H1 (cell line): ENCODE measurements around the gene TADA1. TPM values are rescaled to one million over a fixed set of nuclear protein-coding genes. Genes with fewer than 3 reads are reported as not detected.

Experiments used
- CTCF ChIA-PET: fragments of 300-600 bp; sonication (Branson Sonifier 250); formaldehyde crosslinking; loops from one replicate; lab custom pipeline; 2021; ENCODE audit not compliant: partially characterized antibody; lab: Charles Lee
- POLR2A ChIA-PET: fragments of 300-600 bp; sonication (Branson Sonifier 250); formaldehyde crosslinking; loops from one replicate; lab custom pipeline; 2021; ENCODE audit warnings: inconsistent platforms; ENCODE audit not compliant: partially characterized antibody; lab: Charles Lee
- DNase-seq, 2 experiments: peaks; one replicate each; pipeline versions ENCODE4 v3.0.0 to v3.0.0-alpha.2; 2010 to 2022; ENCODE audit warnings: low spot score in 2 of 2, low read depth in 1 of 2, mixed read lengths in 1 of 2
- FAIRE-seq: peaks from 2 replicates; lab custom pipeline; 2011; peaks lifted over from hg19 to GRCh38; lab: Jason Lieb, UNC
- H2AFZ ChIP-seq: 2 replicates; pipeline ENCODE4 v1.8.1; 2012; ENCODE audit warnings: low read length, inconsistent platforms
- H2AK5ac ChIP-seq: 2 replicates; pipeline ENCODE4 v1.6.1; 2013; ENCODE audit warnings: low read depth, low read length
- H2BK120ac ChIP-seq: replicated peaks from 2 replicates; pipeline ENCODE3; 2013; ENCODE audit warnings: low read depth, low read length, inconsistent platforms
- H2BK12ac ChIP-seq: 2 replicates; pipeline ENCODE4 v1.6.1; 2013; ENCODE audit warnings: low read depth, low read length
- H2BK15ac ChIP-seq: 2 replicates; pipeline ENCODE4 v1.6.1; 2013; ENCODE audit warnings: low read length
- H2BK20ac ChIP-seq: 2 replicates; pipeline ENCODE4 v1.6.1; 2013; ENCODE audit warnings: low read length
- H2BK5ac ChIP-seq: 2 replicates; pipeline ENCODE4 v1.6.1; 2013; ENCODE audit warnings: low read depth, low read length
- H3K14ac ChIP-seq: 2 replicates; pipeline ENCODE4 v1.6.1; 2013; ENCODE audit warnings: inconsistent platforms; ENCODE audit not compliant: insufficient read length
- H3K18ac ChIP-seq: 2 replicates; pipeline ENCODE4 v1.6.1; 2013; ENCODE audit warnings: low read length; ENCODE audit errors: extremely low read depth
- H3K23ac ChIP-seq: 2 replicates; pipeline ENCODE4 v1.6.1; 2013; ENCODE audit warnings: inconsistent platforms; ENCODE audit not compliant: insufficient read length
- H3K23me2 ChIP-seq: 2 replicates; pipeline ENCODE4 v1.6.1; 2013; ENCODE audit warnings: low read depth, low read length
- H3K27ac ChIP-seq: 2 replicates; pipeline ENCODE4 v1.6.1; 2011; ENCODE audit warnings: low read depth, low read length, inconsistent platforms
- H3K27me3 ChIP-seq, 4 experiments: replicated peaks in 1 of 4; 1 replicate in 1 of 4; 2 replicates in 3 of 4; pipeline versions ENCODE4 v1.6.1 to v1.8.1; 2011 to 2013; ENCODE audit warnings: low read length in 3 of 4, mild to moderate bottlenecking in 3 of 4, inconsistent platforms in 2 of 4, mixed read lengths in 2 of 4, moderate library complexity in 1 of 4; ENCODE audit not compliant: control insufficient read depth in 3 of 4, insufficient read depth in 3 of 4; ENCODE audit errors: extremely low read depth in 1 of 4
- H3K36me3 ChIP-seq, 4 experiments: 2 replicates each; pipeline versions ENCODE4 v1.6.1 to v1.8.1; 2011 to 2013; ENCODE audit warnings: mild to moderate bottlenecking in 4 of 4, low read length in 3 of 4, moderate library complexity in 2 of 4, control low read depth in 1 of 4, inconsistent platforms in 1 of 4; ENCODE audit not compliant: insufficient read depth in 4 of 4, control insufficient read depth in 2 of 4
- H3K4ac ChIP-seq: replicated peaks from 2 replicates; pipeline ENCODE3; 2013; ENCODE audit warnings: low read length, low read depth, mixed read lengths, inconsistent platforms; ENCODE audit not compliant: insufficient read length
- H3K4me1 ChIP-seq, 4 experiments: replicated peaks in 1 of 4; 1 replicate in 1 of 4; 2 replicates in 3 of 4; pipeline versions ENCODE4 v1.6.1 to v1.8.1; 2011 to 2013; ENCODE audit warnings: low read length in 3 of 4, inconsistent platforms in 2 of 4, mixed read lengths in 1 of 4; ENCODE audit not compliant: insufficient read depth in 4 of 4, control insufficient read depth in 3 of 4
- H3K4me2 ChIP-seq, 2 experiments: 2 replicates each; pipeline versions ENCODE4 v1.6.1 to v1.8.1; 2011 to 2013; ENCODE audit warnings: low read depth in 2 of 2, low read length in 2 of 2, control low read depth in 1 of 2, inconsistent platforms in 1 of 2, mild to moderate bottlenecking in 1 of 2; ENCODE audit not compliant: insufficient read depth in 1 of 2
- H3K4me3 ChIP-seq, 4 experiments: fragments of 200-600, 300-600 bp in 1 of 4; sonication (generic), shearing (Covaris generic), sonication (Bioruptor Twin) in 1 of 4; 2 replicates each; pipeline versions ENCODE4 v1.5.1 to v1.8.1; 2011 to 2016; ENCODE audit warnings: low read length in 4 of 4, low read depth in 3 of 4, control low read depth in 2 of 4, inconsistent platforms in 2 of 4, mild to moderate bottlenecking in 2 of 4, mixed read lengths in 1 of 4, moderate library complexity in 1 of 4; ENCODE audit not compliant: insufficient read depth in 2 of 4; ENCODE audit errors: extremely low read depth in 1 of 4
- H3K56ac ChIP-seq: replicated peaks from 2 replicates; pipeline ENCODE3; 2013; ENCODE audit warnings: low read depth, mild to moderate bottlenecking, mixed read lengths, low read length, inconsistent platforms; ENCODE audit not compliant: insufficient read length
- H3K79me1 ChIP-seq: 2 replicates; pipeline ENCODE4 v1.6.1; 2013; ENCODE audit warnings: low read depth, low read length, control low read depth
- H3K79me2 ChIP-seq, 2 experiments: 2 replicates each; pipeline versions ENCODE4 v1.6.1 to v1.8.1; 2012 to 2013; ENCODE audit warnings: low read length in 2 of 2, mild to moderate bottlenecking in 2 of 2, inconsistent platforms in 1 of 2; ENCODE audit not compliant: insufficient read depth in 2 of 2, control insufficient read depth in 1 of 2
- H3K9ac ChIP-seq, 4 experiments: replicated peaks in 1 of 4; 1 replicate in 1 of 4; 2 replicates in 3 of 4; pipeline versions ENCODE4 v1.6.1 to v1.8.1; 2011 to 2013; ENCODE audit warnings: low read depth in 3 of 4, low read length in 3 of 4, control low read depth in 2 of 4, mild to moderate bottlenecking in 2 of 4, moderate library complexity in 2 of 4, inconsistent platforms in 1 of 4; ENCODE audit errors: extremely low read depth in 1 of 4
- H3K9me3 ChIP-seq, 2 experiments: 2 replicates each; pipeline versions ENCODE4 v1.6.1 to v1.8.1; 2012 to 2013; ENCODE audit warnings: mild to moderate bottlenecking in 2 of 2, moderate library complexity in 2 of 2, control low read depth in 1 of 2, inconsistent platforms in 1 of 2, low read depth in 1 of 2, low read length in 1 of 2, mixed read lengths in 1 of 2; ENCODE audit not compliant: insufficient read depth in 2 of 2
- H4K20me1 ChIP-seq, 2 experiments: replicated peaks in 1 of 2; 2 replicates each; pipeline versions ENCODE3 to v1.8.1; 2011 to 2013; ENCODE audit warnings: inconsistent platforms in 2 of 2, low read length in 2 of 2, mild to moderate bottlenecking in 1 of 2; ENCODE audit not compliant: insufficient read depth in 2 of 2, control insufficient read depth in 1 of 2
- H4K5ac ChIP-seq: 2 replicates; pipeline ENCODE4 v1.6.1; 2013; ENCODE audit warnings: low read length, low read depth, mixed read lengths, inconsistent platforms; ENCODE audit not compliant: insufficient read length
- H4K8ac ChIP-seq: 2 replicates; pipeline ENCODE4 v1.8.0; 2013; ENCODE audit warnings: mild to moderate bottlenecking, moderate library complexity, low read length, inconsistent platforms; ENCODE audit not compliant: insufficient read depth; ENCODE audit errors: extremely low read depth
- H4K91ac ChIP-seq: replicated peaks from 2 replicates; pipeline ENCODE3; 2013; ENCODE audit warnings: low read length, mixed read lengths, inconsistent platforms; ENCODE audit not compliant: insufficient read length
- CEBPB ChIP-seq: IDR thresholded peaks from 2 replicates; pipeline ENCODE4 v1.6.1; 2012; ENCODE audit warnings: low read depth, low read length
- CHD1 ChIP-seq: IDR thresholded peaks from 2 replicates; pipeline ENCODE4 v1.6.1; 2012; ENCODE audit warnings: low read depth, low read length, improper control_type of control experiment
- CTBP2 ChIP-seq: IDR thresholded peaks from 2 replicates; pipeline ENCODE4 v1.7.0; 2011; ENCODE audit warnings: borderline replicate concordance, mild to moderate bottlenecking, moderate library complexity, mixed read lengths, low read length; ENCODE audit not compliant: insufficient read depth, insufficient read length
- EP300 ChIP-seq, 2 experiments: IDR thresholded peaks; 1 replicate in 1 of 2; 2 replicates in 1 of 2; pipeline ENCODE4 v1.6.1; 2011 to 2012; ENCODE audit warnings: low read depth in 2 of 2, low read length in 2 of 2, mild to moderate bottlenecking in 2 of 2, borderline replicate concordance in 1 of 2, inconsistent platforms in 1 of 2, moderate library complexity in 1 of 2
- GTF2F1 ChIP-seq: IDR thresholded peaks from 2 replicates; pipeline ENCODE4 v1.6.1; 2012; ENCODE audit warnings: low read depth, low read length, improper control_type of control experiment, borderline replicate concordance
- MAFK ChIP-seq: IDR thresholded peaks from 2 replicates; pipeline ENCODE4 v1.6.1; 2012; ENCODE audit warnings: low read depth, mild to moderate bottlenecking, improper control_type of control experiment, low read length
- POLR2A ChIP-seq, 2 experiments: IDR thresholded peaks; 1 replicate in 1 of 2; 2 replicates in 1 of 2; pipeline ENCODE4 v1.6.1; 2011; ENCODE audit warnings: low read depth in 2 of 2, low read length in 2 of 2, mild to moderate bottlenecking in 2 of 2; ENCODE audit errors: control extremely low read depth in 1 of 2
- RFX5 ChIP-seq: IDR thresholded peaks from 2 replicates; pipeline ENCODE4 v1.6.1; 2011; ENCODE audit warnings: low read depth, low read length, improper control_type of control experiment, borderline replicate concordance
- RXRA ChIP-seq: IDR thresholded peaks from 2 replicates; pipeline ENCODE4 v1.6.1; 2011; ENCODE audit warnings: low read depth, mild to moderate bottlenecking, low read length, moderate library complexity; ENCODE audit not compliant: insufficient read depth
- SIRT6 ChIP-seq: IDR thresholded peaks from one replicate; pipeline ENCODE4 v1.7.1; 2012; ENCODE audit warnings: low read length, inconsistent platforms
- TAF7 ChIP-seq: optimal IDR thresholded peaks from 2 replicates; pipeline ENCODE3; 2011; ENCODE audit warnings: low read depth, mild to moderate bottlenecking, inconsistent platforms, low read length, moderate library complexity, borderline replicate concordance
- TCF12 ChIP-seq: IDR thresholded peaks from 2 replicates; pipeline ENCODE4 v1.6.1; 2011; ENCODE audit warnings: low read depth, mild to moderate bottlenecking, low read length
- YY1 ChIP-seq: IDR thresholded peaks from 2 replicates; pipeline ENCODE4 v1.6.1; 2011; ENCODE audit warnings: low read depth, mild to moderate bottlenecking, low read length
- whole genome bisulfite sequencing, 2 experiments: shearing (Covaris generic) in 1 of 2; methylation state at CpG; one replicate each; pipeline versions ENCODE4 v1.1.6 to v1.1.7; 2013 to 2015; ENCODE audit warnings: low lambda C conversion rate in 2 of 2, mixed read lengths in 2 of 2, inconsistent platforms in 1 of 2, low coverage in 1 of 2, missing lambda C conversion rate in 1 of 2; ENCODE audit not compliant: insufficient replicate concordance in 2 of 2, insufficient coverage in 1 of 2, insufficient read length in 1 of 2; ENCODE audit errors: extremely low coverage in 1 of 2, missing lambda C conversion rate in 1 of 2; 5-methylcytosine and 5-hydroxymethylcytosine counted together
- polyA plus RNA-seq, 7 experiments: library from polyadenylated mRNA; depleted of rRNA in 3 of 7; stranded (reverse) in 5 of 7; unstranded in 2 of 7; fragments of >200 nt in 5 of 7; fragments of 200-250 nt in 2 of 7; gene quantifications; 1 replicate in 5 of 7; 2 replicates in 1 of 7; 4 replicates in 1 of 7; pipeline versions ENCODE4 v1.2.1 to v1.2.3, GENCODE V29; 2011 to 2013; ENCODE audit warnings: missing spikeins in 2 of 7, mixed read lengths in 2 of 7
- total RNA-seq: library from RNA; stranded (reverse); fragmentation: NEBNext Ultra II Directional; extraction: Animal tissue kit (Norgen Biotek cat#: 25700); gene quantifications from 2 replicates; pipeline ENCODE4 v1.2.1, GENCODE V29; 2021

Gene TADA1
- total and polyA plus RNA-seq, 2 of the 8 experiments (the other 6 are each of a cell fraction or from before 2014, with no cell fraction given): 21.1 to 23.6 TPM

DNA sequence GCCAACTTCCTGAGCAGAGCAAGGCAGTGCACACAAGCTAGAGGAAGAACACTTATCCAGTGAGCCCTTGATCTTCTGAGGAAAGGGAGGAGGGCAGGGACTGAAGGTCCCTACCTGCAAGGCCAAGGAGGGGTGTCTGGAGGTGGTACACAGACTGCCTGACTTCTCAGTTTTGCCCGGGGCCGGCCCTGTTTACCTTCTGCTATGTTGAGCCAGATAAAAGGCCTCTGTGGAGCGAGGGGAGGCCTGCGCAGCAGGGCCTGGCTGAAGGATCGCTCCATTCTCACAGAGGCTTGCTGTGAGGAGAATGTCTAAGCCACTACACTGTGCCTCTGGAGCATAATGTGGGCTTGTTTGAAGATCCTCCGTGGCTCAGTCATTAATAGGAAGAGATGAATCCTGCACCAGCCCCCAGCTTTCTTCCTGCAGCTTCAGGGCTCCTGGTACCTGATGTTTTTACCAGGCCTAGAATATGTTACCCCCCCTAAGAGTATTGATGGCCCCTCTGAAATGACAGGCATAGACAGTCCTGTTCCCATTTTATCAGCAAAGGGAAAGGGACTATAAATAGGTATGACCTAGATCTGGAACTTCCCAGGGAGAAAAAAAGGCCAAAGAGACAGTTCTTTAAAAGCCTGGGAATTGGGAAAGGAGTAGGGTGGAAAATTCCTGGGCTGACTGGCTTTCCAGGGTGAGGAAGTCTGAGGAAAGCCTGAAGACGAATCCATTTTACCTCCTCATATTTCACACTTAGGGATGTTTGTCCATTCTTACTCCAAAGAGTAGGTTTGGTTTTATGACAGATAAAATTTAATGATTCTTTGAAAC, 32.1 kb downstream of the TADA1 start:
- Histone ChIP-seq H3K4me2 (no peak overlapping the region), H3K56ac (no peak overlapping the region), H3K9ac (no peak overlapping the region), H4K20me1 (peaks cover 10 to 22% of the 10 kb centered on the region in 2 experiments), H3K23ac (no peak overlapping the region), H2AK5ac (no peak overlapping the region), H3K36me3 (peaks cover 52 to 84% (median 74%) of the 10 kb centered on the region in 4 experiments), H2AFZ (no peak overlapping the region), H2BK5ac (no peak overlapping the region), H4K8ac (no peak overlapping the region), H3K4me1 (peaks cover 0 to 11% (median under 1%) of the 10 kb centered on the region in 4 experiments; a peak in 5 of 7 replicates), H2BK12ac (no peak overlapping the region), H2BK20ac (no peak overlapping the region), H2BK15ac (no peak overlapping the region), H3K4ac (no peak overlapping the region), H4K91ac (no peak overlapping the region), H3K18ac (no peak overlapping the region), H3K23me2 (peaks cover 6% of the 10 kb centered on the region), H3K27me3 (no peaks in the 10 kb centered on the region), H3K27ac (no peak overlapping the region), H2BK120ac (no peak overlapping the region), H3K4me3 (no peak overlapping the region), H4K5ac (no peak overlapping the region), H3K79me1 (peaks cover 13% of the 10 kb centered on the region), H3K14ac (no peak overlapping the region), H3K9me3 (no peaks in the 10 kb centered on the region), H3K79me2 (peaks cover 0 to 56% of the 10 kb centered on the region in 2 experiments; a peak in 3 of 4 replicates)
- DNase-seq (no peak), FAIRE-seq (no peak)
- POLR2A ChIA-PET: interaction anchor here (0.9 to 11.9 kb wide), 3 partner anchors 12 to 25 kb away, joined by 3 to 147 read pairs (median 5); no protein-coding TSS in a partner anchor
- CTCF ChIA-PET: interaction anchor here (1.0 kb wide), 2 partner anchors 9 to 919 kb away, joined by 3 to 4 read pairs; no protein-coding TSS in a partner anchor
- WGBS, 2 experiments: 97% methylated on average over 7 of the region's 7 CpGs; no CpG with 5 or more reads in 1 of the 2 experiments
- TF ChIP-seq EP300 (IDR thresholded peaks at IDR 0.05; ENCODE audit: borderline replicate concordance in 1 of 2, low read depth in 2 of 2, low read length in 2 of 2) (no peak), MAFK (no peak), GTF2F1 (no peak), RXRA (no peak), CHD1 (no peak), YY1 (no peak), CTBP2 (no peak), SIRT6 (no peak), TAF7 (no peak), POLR2A (IDR thresholded peaks at IDR 0.05; ENCODE audit: control extremely low read depth in 1 of 2, low read depth in 2 of 2, low read length in 2 of 2) (no peak; a peak in 1 of 3 replicates), RFX5 (no peak), TCF12 (no peak), CEBPB (no peak)
